Cardiac muscle cell (in vitro differentiated cells and primary cell): ENCODE results near the gene NDUFA7. TPM values are rescaled to one million over a fixed set of nuclear protein-coding genes. Genes with fewer than 3 reads are reported as not detected.

ENCODE experiments used
- DNase-seq, 2 donors: peaks; one replicate each; pipeline versions ENCODE4 v3.0.0 to v3.0.0-alpha.2; 2010 to 2017; ENCODE audit warnings: low read depth in 1 of 2, low spot score in 1 of 2
- H3K27ac ChIP-seq: fragments of 200-600 bp; sonication (generic); 2 replicates; pipeline ENCODE4 v1.5.1; 2016
- H3K27me3 ChIP-seq: fragments of 200-600 bp; sonication (generic); 2 replicates; pipeline ENCODE4 v1.6.0; 2016; ENCODE audit warnings: control low read depth
- H3K36me3 ChIP-seq: fragments of 200-600 bp; sonication (generic); 2 replicates; pipeline ENCODE4 v1.5.1; 2016; ENCODE audit warnings: control low read depth
- H3K4me1 ChIP-seq: fragments of 200-600 bp; sonication (generic); 2 replicates; pipeline ENCODE4 v1.8.1; 2017; ENCODE audit warnings: low read depth, mild to moderate bottlenecking, mixed run types
- H3K4me3 ChIP-seq: fragments of 200-600 bp; sonication (generic); 2 replicates; pipeline ENCODE4 v1.5.1; 2016; ENCODE audit warnings: mild to moderate bottlenecking
- H3K9me3 ChIP-seq: fragments of 200-600 bp; sonication (generic); 2 replicates; pipeline ENCODE4 v1.5.1; 2017; ENCODE audit warnings: low read depth, mild to moderate bottlenecking, control low read depth
- polyA plus RNA-seq: library from polyadenylated mRNA; unstranded; fragments of >200 nt; fragmentation: Nextera tagmentation; extraction: Ambion mirVana; gene quantifications from 2 replicates; pipeline ENCODE4 v1.2.1, GENCODE V29; 2016
- total RNA-seq: library from RNA; depleted of rRNA; stranded (reverse); fragments of >200 nt; gene quantifications from 2 replicates; pipeline ENCODE4 v1.2.3, GENCODE V29; 2016
- TF ChIP-seq, protein P1 (sequence below): IDR thresholded peaks from 2 replicates; pipeline ENCODE4 v1.5.1; 2012; ENCODE audit warnings: low read depth, mild to moderate bottlenecking, low read length

NDUFA7 gene
- total and polyA plus RNA-seq, 2 experiments from 2014 or later, result 57.0 to 218 TPM

DNA sequence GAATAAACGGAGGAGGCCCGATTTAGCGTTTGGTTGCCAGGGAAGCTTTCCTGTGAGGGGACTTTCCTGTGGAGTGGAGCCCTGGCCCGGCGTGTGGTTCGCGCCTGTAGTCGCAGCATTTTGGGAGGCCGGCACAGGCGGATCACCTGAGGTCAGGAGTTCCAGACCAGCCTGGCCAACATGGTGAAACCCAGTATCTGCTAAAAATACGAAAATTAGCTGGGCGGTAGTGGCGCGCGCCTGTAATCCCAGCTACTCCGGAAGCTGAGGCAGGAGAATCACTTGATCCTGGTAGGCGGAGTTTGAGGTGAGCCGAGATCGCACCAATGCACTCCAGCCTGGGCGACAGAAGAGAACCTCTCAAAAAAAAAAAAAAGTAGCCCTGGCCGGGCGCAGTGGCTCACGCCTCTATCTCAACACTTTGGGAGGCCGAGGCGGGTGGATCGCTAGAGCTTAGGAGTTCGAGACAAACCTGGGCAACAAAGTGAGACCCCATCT, 14.9 kb upstream of the NDUFA7 start:
- Histone ChIP-seq H3K4me3 (no peak overlapping the region), H3K9me3 (no peaks in the 10 kb centered on the region), H3K36me3 (no peaks in the 10 kb centered on the region), H3K4me1 (no peaks in the 10 kb centered on the region), H3K27ac (no peak overlapping the region), H3K27me3 (peaks cover 57% of the 10 kb centered on the region)
- DNase-seq, result no peak
- TF ChIP-seq, protein P1, sequence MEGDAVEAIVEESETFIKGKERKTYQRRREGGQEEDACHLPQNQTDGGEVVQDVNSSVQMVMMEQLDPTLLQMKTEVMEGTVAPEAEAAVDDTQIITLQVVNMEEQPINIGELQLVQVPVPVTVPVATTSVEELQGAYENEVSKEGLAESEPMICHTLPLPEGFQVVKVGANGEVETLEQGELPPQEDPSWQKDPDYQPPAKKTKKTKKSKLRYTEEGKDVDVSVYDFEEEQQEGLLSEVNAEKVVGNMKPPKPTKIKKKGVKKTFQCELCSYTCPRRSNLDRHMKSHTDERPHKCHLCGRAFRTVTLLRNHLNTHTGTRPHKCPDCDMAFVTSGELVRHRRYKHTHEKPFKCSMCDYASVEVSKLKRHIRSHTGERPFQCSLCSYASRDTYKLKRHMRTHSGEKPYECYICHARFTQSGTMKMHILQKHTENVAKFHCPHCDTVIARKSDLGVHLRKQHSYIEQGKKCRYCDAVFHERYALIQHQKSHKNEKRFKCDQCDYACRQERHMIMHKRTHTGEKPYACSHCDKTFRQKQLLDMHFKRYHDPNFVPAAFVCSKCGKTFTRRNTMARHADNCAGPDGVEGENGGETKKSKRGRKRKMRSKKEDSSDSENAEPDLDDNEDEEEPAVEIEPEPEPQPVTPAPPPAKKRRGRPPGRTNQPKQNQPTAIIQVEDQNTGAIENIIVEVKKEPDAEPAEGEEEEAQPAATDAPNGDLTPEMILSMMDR, result no peak

DNA sequence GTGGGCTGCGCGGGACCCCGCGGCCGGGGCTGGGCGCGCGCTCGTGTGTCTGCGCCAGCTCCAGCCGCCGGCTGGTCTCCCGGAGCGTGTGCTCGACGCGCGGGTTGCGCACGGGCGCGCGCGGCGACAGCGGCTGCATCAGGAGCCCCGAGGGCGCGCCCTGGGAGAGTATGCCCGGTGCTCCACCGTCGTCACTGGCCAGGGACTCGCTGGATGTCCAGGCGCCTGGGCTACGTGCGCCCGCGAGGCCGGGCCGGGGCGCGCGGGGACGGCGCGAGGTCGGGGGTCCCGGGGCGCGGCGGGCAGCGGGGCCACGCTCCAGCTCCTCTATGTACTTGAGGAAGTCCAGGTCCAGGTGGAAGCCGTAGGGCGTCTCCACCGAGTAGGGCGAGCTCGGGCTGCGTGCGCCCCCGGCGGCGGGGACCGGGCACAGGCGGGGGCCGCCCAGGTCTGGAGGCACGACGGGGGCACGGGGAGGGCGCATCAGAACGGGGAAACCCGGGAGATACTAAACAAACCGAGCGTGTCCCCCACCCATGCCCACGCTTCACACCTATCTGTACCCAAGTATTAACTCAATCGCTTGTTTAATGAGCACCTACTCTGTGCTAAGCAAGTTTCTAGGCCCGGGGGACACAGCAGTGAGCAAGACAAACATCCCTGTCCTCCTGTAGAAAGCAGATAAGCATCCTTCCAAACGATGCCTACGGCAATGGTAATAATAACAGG, 14.3 kb upstream of the NDUFA7 start:
- peak in 1 of 2 donors; percentile 18 for DNase-seq
- peak overlapping the region; percentile 31 for H3K4me3 ChIP-seq
- H3K9me3 ChIP-seq, result no peaks in the 10 kb centered on the region
- no peaks in the 10 kb centered on the region for H3K4me1 ChIP-seq
- H3K27ac ChIP-seq, result no peak overlapping the region
- TF ChIP-seq, protein P1, result no peak
- H3K27me3 ChIP-seq, result peaks cover 57% of the 10 kb centered on the region
- no peaks in the 10 kb centered on the region for H3K36me3 ChIP-seq

DNA sequence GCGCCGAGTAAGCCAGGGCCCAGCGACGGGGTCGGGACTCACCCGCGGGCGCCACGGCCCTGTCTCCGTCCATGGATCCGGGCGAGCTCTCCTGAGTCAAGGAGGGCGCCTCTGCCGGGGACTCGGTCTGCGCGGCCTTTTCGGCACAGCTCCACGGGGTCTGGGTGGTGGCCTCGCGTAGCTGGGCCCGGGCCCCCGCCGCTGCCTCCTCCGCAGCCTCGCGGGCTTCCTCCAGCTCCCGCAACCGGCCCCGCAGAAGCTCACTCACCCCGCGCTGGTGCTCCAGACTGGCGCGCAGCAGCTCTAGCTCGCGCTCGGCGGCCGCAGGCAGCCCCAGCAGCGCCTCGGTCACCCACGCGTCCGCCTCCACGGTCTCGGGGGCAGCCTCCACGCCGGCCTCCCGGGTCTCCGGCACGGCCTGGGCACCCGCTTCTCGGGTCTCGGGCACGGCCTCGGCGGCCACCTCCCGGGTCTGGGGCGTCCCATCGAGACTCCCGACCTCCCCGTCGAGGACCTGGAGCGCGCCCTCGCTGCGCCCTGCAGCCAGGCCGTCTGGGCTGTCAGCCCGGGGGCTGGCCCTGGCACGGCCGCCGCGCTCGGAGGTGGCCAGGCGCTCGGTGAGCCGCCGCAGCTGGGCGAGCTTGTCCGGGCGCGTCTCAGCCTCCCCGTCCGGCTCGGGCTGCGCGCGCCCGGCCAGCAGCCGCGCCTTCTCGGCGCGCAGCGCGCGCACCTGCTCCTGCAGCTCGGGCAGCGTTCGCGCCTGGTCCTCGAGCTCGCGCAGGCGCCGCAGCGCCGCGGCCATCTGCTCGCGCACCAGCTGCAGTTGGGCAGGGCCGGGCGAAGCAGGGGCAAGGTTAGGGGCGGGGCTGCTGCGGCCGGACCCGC, 13.5 kb upstream of the NDUFA7 start:
- Histone ChIP-seq H3K27ac (no peak overlapping the region), H3K4me3 (peak overlapping the region; percentile 31), H3K9me3 (no peaks in the 10 kb centered on the region), H3K36me3 (no peaks in the 10 kb centered on the region), H3K27me3 (peaks cover 57% of the 10 kb centered on the region), H3K4me1 (no peaks in the 10 kb centered on the region)
- TF ChIP-seq, protein P1, result no peak
- peak; percentile 72 to 77 for DNase-seq

DNA sequence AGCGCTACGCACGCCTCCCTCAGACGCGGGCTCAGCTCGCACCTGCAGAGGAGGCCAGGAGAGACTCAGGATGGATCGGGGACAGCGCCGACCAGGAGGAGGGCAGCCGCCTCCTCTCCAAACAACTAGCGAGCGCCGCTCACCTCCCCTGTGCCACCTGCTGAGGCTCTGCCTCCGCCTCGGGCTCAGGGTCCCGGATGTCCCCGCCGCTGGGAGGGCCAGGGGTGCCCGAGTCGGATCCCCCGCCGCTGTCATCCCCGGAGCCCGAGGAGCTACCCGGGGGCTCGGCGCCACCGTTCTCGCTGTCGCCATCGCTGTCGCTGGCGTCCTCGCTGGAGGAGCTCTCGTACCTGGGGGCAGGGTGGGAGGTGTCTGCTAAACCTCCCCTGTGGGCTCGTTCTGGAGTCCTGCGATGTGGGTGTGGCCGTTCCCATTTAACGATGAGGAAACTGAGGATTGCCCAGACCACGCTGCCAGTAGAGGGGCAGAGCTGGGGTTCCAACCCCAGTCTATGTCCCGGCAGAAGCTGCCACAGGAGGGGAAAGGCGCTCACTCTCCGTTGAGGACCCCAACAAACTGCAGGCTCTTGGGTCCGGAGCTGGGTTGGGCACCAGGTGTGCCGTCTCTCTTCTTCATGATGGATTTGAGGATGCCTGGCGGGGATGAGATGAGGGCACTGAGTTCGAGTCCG, 12.7 kb upstream of the NDUFA7 start:
- Histone ChIP-seq H3K36me3 (no peaks in the 10 kb centered on the region), H3K9me3 (no peaks in the 10 kb centered on the region), H3K27ac (no peak overlapping the region), H3K4me3 (no peak overlapping the region), H3K27me3 (peaks cover 57% of the 10 kb centered on the region), H3K4me1 (no peaks in the 10 kb centered on the region)
- peak in 1 of 2 donors; percentile 34 for DNase-seq
- TF ChIP-seq, protein P1, result no peak
